ENCODE results near the gene ZNF490.
A peak's percentile ranks its signal among the peaks of the same experiment; 100 is the strongest.
"Not testable (repeated sequence)": the region's sequence is repeated elsewhere in the genome, so short reads cannot be mapped to it uniquely, and the experiment has no call there.

Gene ZNF490

GRCh38 chr19:12610540-12611360 is at the start of gene ZNF490, which contains the start of gene ZNF791:
Gene ZNF490 (minus strand): TSS chr19:12610813. CDS start chr19:12610680, 133 bp downstream.
Gene ZNF791 (plus strand): TSS chr19:12610920. CDS start chr19:12611080, 160 bp downstream.
- DNase-seq = peak; percentile 94

GRCh38 chr19:12657966-12658365 is 47.4 kb upstream of the ZNF490 start:
- no peak for DNase-seq

- DNase-seq = no peak
Observed at GRCh38 chr19:12656899-12657571, 46.4 kb upstream of the ZNF490 start.

GRCh38 chr19:12655546-12655945 is 44.9 kb upstream of the ZNF490 start:
- DNase-seq = no peak

GRCh38 chr19:12652219-12652618 is 41.6 kb upstream of the ZNF490 start:
- DNase-seq = no peak

- DNase-seq = no peak
Observed at GRCh38 chr19:12649941-12650340, 39.3 kb upstream of the ZNF490 start.

GRCh38 chr19:12648088-12648487 is 37.5 kb upstream of the ZNF490 start:
- DNase-seq = no peak

- DNase-seq = no peak
Observed at GRCh38 chr19:12647490-12648071, 37.0 kb upstream of the ZNF490 start.

GRCh38 chr19:12647047-12647446 is 36.4 kb upstream of the ZNF490 start:
- no peak for DNase-seq

GRCh38 chr19:12646551-12646950 is 35.9 kb upstream of the ZNF490 start:
- DNase-seq = no peak

- not testable (repeated sequence) for DNase-seq
Observed at GRCh38 chr19:12643716-12644115, 33.1 kb upstream of the ZNF490 start.

GRCh38 chr19:12642506-12642905 is 31.9 kb upstream of the ZNF490 start:
- DNase-seq = no peak

GRCh38 chr19:12641456-12641855 is 30.8 kb upstream of the ZNF490 start:
- DNase-seq = no peak

GRCh38 chr19:12639901-12640613 is 29.4 kb upstream of the ZNF490 start:
- peak; percentile 59 for DNase-seq

- no peak for DNase-seq
Observed at GRCh38 chr19:12638611-12639182, 28.1 kb upstream of the ZNF490 start.

GRCh38 chr19:12636631-12637030 is 26.0 kb upstream of the ZNF490 start:
- DNase-seq = no peak

- DNase-seq = no peak
Observed at GRCh38 chr19:12629215-12629614, 18.6 kb upstream of the ZNF490 start.

GRCh38 chr19:12628040-12629022 is 17.7 kb upstream of the ZNF490 start:
- DNase-seq = no peak

- DNase-seq = no peak
Observed at GRCh38 chr19:12626958-12627357, 16.3 kb upstream of the ZNF490 start.

- DNase-seq = no peak
Observed at GRCh38 chr19:12623361-12624031, 12.9 kb upstream of the ZNF490 start.

Data from kidney glomerular epithelial cell (primary cell).